GM21381 (cell line): ENCODE data around the gene KLHDC4.

Experiments used
- ATAC-seq: cut with Tn5 transposase; IDR thresholded peaks from one replicate; pipeline ENCODE4 v1.9.1; 2021; ENCODE audit warnings: mild to moderate bottlenecking, moderate library complexity; ENCODE audit not compliant: unreplicated experiment

Gene KLHDC4

DNA sequence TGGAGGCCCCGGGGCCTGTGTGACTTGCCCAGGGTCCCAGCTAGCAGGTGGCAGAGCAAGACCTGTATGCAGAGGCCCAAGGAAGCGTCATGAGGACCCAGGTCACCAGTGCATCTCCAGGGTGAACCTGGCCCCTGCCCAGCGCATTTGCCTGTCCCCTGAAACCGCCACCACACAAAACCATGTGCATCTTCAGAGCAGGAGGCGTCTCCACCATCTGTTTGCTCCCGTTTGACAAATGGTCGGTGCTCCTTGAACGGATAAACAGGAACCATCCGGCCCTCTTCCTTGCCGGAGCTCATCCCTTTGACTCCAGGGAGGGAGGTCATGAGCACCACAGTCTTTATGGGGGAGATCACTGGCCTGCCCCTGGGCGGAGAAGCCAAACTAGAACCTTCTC, 101.0 kb downstream of the KLHDC4 start:
- no peak for ATAC-seq

- no peak for ATAC-seq
Measured at GRCh38 chr16:87662254-87663204, 103.3 kb downstream of the KLHDC4 start.

DNA sequence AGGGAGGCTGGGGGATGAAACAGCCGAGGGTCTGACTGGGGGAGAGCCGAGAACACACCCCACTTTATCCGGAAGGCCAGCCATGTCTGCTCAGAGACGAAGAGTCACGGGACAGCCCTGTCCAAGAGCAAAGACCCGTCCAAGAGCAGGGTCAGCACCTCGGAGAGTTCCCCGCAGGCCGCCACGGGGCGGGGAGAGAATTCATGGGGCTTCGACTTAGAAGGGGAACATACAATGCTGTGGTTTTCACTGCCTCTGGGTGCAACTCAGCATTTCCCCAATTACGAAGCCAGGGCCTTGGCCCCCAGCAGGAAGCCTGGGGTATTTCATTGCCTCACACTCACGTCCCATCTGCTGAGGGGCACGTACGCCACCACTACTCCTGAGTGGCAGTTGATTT, 104.2 kb downstream of the KLHDC4 start:
- no peak for ATAC-seq

DNA sequence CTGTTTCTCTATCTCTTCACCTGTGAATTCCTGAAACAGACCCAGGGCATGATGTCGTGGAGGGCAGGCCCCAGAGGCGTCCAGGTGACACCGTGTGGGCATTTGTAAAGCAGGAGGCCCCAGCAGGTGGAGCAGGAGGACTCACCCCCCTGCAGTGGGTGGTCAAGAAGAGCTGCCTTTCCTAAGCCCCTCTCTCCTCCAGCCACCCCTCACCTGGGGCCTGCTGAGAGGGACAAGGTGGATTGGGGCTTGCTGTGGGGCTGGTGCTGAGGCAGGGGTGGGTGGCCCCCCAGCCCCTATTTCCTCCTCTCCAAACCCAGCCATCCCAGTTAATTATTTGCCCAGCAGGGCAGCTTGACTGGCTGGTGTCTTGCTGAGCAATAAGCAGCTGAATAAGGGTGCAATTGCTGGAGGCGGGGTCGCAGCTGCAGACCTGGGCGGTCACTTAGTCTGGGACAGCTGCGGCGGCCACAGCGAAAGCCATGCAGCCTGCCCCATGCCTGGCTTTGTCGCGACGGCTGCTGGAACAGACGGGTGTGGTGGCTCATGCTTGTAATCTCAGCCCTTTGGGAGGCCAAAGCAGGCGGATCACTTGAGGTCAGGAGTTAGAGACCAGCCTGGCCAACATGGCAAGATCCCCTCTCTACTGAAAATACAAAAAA, 107.1 kb downstream of the KLHDC4 start:
- ATAC-seq = no peak
